GM19452 (cell line): ENCODE results near the gene STPG4.
"Not testable (repeated sequence)": the region's sequence is repeated elsewhere in the genome, so short reads cannot be mapped to it uniquely, and the experiment has no call there.

Experiments
- ATAC-seq: cut with Tn5 transposase; IDR thresholded peaks from one replicate; pipeline ENCODE4 v1.9.1; 2021; ENCODE audit not compliant: unreplicated experiment

The STPG4 gene

DNA sequence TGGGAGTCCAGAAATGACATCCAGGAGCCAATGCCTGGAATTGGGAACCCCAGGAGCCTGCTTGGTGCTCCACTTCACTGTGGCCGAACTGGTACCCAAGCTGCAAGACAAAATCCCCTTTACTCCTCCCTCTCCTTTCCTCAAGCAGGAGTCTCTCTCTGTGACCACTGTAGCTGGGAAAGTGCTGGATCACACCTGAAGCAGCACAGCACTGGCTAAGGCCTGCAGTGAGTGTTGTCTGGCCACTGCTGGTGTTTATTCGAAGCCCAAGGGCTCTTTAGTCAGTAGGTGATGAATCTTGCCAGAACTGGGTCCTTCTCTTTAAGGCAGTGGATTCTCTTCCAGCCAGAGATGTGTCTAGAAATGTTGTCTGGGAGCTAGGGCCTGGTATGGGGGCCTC lies 26.4 kb downstream of the STPG4 start:
- ATAC-seq = no peak

DNA sequence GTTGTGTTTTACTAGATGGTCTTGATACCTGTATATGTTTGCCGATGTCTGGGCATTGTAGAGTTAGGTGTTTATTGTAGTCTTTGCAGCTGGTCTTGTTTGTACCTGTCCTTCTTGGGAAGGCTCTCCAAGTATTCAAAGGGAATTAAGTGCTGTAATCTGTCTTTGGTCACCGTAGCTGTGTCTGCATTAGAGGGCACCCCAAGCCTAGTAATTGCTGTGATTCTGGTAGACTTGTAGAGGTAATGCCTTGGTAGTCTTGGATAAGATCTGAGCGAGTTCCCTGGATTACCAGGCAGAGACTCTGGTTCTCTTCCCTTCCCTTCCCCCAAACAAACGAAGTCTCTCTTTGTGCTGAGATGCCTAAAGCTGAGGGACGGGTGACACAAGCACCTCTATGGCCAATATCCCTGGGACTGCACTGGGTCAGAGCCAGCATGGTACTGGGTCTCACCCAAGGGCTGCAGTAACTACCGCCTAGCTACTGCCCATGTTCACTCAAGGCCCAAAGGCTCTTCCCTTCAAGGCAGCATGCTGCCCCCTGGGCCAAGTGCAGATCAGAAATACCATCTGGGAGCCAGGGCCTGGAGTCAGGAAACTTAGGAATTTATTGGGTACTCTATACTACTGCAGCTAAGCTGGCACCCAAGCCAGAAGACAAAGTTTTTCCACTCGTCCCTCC lies 27.1 kb downstream of the STPG4 start:
- ATAC-seq = no peak

DNA sequence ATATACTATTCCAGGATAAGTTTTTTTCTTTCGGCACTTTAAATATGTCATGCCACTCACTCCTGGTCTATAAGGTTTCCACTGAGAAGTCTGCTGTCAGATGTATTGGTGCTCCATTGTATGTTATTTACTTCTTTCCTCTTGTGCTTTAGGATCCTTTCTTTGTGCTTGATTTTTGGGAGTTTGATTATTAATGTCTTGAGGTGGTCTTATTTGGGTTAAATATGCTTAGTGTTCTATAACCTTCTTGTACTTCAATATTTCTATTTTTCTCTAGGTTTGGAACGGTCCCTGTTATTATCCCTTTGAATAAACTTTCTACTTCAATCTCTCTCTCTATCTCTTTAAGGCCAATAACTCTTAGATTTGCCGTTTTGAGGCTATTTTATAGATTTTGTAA lies 28.3 kb downstream of the STPG4 start:
- no peak for ATAC-seq

DNA sequence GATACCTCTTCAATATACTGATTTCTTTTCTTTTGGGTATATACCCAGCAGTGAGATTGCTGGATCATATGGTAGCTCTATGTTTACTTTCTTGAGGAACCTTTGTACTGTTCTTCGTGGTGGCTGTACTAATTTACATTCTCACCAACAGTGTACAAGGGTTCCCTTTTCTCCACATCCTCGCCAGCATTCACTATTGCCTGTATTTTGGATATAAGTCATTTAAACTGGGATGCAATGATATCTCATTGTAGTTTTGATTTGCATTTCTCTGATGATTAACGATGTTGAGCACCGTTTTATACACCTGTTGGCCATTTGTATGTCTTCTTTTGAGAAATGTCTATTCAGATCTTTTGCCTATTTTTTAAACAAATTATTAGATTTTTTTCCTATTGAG lies 30.4 kb downstream of the STPG4 start:
- not testable (repeated sequence) for ATAC-seq

DNA sequence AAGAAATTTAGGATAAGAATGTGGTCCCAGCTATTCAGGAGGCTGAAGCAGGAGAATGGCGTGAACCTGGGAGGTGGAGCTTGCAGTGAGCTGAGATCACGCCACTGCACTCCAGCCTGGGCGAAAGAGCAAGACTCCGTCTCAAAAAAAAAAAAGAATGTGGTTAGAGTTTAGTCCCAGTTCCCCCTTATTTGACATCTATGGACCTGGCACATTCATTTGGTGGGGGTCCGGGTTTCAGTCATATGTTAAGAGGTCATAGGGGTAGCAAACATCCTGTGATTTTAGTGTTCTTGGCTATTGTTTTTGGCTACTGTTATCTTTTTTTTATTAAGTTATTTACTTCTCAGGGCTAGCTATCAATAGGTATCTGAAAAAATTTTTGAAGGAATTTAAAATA lies 34.7 kb downstream of the STPG4 start:
- ATAC-seq = not testable (repeated sequence)

DNA sequence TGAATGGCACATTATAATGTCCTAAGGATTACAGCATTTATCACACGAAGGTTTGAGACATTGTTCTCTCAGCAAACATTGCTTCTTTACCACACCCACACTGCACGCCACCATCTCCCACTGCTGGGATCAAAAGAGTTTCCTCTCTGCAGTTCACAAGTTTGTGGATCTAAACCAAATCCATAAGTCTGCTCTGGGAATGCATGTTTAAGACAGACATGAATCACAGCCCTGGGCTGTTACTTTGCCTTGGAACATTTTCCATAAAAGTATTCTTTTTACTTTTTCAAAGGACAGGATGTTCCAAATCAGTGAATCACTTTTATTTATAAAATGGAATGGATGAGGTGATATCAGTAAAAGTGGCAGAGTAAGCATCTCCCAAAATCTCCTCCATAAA lies 36.1 kb downstream of the STPG4 start:
- ATAC-seq = no peak

DNA sequence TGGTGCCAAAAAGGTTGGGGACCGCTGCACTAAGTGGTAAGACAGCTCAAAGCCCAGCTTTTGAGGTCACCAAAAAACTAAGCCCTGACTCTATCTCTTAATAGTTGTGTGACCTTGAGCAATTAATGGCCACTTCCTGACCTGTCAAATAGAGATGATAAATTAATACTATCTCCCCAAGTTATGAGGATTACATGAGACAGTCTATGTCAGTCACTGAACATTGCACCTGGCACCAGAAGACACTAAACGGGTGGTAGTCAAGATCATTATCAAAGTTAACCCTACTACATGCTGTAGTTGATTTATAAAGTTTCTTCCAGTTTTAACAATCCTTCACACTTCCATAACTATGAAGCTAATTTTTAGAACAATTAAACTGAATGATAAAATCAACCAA lies 36.5 kb downstream of the STPG4 start:
- ATAC-seq = no peak

DNA sequence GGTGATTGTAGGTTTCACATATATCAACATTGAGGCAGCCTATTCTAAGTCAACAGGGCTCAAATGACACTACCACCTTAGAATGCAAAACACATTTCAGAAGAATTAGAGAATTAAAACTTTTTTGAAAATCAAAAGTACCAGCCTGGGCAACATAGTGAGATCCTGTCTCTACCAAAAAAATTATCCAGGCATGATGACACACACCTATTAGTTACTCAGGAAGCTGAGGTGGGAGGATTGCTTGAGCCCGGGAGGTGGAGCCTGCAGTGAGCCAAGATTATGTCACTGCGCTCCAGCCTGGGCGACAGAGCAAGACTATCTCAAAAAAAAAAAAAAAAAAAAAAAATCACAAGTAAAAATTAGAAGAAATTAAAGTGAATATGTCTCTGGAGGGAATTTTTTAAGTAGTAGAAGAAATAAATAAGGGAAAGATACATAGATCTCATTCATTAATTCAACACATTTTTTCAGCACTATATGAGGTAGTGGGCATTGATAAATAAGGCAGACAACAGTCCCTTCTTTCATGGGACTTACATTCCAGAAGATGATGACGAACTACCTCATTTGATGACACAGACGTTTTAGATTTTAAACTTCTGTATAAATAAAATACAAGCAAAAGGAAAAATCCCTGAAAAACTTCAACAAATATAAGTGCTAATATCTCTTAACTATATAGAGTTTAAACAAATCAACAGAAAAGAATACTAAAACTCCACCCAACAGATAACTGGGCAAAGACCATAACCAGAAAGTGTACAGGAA lies 42.3 kb downstream of the STPG4 start:
- no peak for ATAC-seq

DNA sequence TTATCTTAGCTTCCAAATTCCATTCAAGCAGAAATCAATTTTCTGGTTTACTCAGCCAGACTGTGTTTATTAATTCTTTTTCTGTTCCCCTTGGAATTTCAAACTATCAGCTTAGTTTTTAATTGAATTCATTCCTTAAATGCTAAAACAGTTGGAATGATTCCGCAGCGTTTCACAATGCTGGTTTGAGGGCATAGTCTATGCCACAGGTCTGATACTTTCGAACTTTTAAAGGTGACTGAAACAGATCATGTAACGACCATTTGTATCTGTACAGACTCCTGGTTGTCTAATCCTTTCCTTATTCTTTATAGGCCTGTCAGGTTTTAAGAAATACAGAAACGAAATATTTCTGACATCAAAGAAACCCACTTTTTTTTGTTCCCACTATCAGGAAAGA lies 45.4 kb downstream of the STPG4 start:
- ATAC-seq = no peak

DNA sequence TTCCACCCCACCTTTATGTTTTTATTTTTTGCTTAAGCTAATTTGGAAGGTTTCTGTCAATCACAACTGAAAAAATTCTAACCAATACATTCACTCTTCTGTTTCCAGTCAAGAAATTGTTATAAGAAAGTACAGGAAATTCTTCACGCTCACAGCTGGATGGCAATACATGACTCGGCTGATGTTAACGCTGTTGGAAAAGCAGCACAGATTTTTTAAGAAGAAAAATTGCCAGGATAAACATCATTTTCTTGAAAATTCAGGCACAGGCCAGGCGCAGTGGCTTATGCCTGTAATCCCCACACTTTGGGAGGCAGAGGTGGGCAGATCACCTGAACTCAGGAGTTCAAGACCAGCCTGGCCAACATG lies 46.1 kb downstream of the STPG4 start:
- ATAC-seq = no peak

DNA sequence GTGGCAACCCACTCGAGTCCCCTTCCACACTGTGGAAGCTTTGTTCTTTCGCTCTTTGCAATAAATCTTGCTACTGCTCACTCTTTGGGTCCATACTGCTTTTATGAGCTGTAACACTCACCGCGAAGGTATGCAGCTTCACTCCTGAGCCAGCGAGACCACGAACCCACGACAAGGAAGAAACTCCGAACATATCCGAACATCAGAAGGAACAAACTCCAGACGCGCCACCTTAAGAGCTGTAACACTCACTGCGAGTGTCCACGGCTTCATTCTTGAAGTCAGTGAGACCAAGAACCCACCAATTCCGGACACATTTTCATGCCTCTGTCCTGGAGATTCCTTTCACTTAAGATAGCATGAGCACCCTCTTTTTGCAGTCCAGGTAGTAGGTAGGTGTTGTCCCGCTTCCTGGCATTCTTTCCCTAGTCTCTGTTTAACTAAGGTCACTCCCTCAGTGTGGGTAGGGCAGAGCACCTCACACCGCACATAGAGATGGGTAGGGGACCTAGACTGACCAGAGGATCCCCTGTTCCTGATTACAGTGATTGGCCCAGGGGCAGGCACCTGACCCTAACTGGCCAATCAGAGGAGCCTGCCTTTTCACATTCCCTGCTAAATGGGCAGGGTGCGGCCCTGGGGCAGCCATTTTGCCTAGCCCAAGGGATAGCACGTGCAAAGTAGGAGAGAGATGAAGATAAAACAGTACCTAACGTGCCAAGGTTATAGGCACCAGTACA lies 46.7 kb downstream of the STPG4 start:
- ATAC-seq = not testable (repeated sequence)

DNA sequence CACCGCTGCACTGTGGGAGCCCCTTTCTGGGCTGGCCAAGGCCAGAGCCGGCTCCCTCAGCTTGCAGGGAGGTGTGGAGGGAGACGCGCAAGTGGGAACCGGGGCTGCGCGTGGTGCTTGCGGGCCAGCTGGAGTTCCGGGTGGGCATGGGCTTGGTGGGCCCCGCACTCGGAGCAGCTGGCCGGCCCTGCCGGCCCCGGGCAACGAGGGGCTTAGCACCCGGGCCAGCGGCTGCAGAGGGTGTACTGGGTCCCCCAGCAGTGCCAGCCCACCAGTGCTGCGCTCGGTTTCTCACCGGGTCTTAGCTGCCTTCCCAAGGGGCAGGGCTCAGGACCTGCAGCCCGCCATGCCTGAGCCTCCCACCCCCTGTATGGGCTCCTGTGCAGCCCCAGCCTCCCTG lies 47.9 kb downstream of the STPG4 start:
- not testable (repeated sequence) for ATAC-seq

DNA sequence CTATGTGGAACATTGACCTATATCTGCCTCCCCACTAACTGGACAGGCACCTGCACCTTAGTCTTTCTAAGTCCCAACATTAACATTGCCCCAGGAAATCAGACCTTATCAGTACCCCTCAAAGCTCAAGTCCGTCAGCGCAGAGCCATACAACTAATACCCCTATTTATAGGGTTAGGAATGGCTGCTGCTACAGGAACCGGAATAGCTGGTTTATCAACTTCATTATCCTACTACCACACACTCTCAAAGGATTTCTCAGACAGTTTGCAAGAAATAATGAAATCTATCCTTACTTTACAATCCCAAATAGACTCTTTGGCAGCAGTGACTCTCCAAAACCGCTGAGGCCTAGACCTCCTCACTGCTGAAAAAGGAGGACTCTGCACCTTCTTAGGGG lies 48.9 kb downstream of the STPG4 start:
- ATAC-seq = not testable (repeated sequence)

DNA sequence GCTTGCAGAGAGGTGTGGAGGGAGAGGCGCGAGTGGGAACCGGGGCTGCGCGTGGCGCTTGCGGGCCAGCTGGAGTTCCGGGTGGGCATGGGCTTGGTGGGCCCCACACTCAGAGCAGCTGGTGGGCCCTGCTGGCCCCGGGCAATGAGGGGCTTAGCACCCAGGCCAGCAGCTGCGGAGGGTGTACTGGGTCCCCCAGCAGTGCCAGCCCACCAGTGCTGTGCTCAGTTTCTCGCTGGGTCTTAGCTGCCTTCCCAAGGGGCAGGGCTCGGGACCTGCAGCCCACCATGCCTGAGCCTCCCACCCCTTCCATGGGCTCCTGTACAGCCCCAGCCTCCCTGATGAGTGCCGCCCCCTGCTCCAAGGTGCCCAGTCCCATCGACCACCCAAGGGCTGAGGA lies 55.4 kb downstream of the STPG4 start:
- ATAC-seq = not testable (repeated sequence)

DNA sequence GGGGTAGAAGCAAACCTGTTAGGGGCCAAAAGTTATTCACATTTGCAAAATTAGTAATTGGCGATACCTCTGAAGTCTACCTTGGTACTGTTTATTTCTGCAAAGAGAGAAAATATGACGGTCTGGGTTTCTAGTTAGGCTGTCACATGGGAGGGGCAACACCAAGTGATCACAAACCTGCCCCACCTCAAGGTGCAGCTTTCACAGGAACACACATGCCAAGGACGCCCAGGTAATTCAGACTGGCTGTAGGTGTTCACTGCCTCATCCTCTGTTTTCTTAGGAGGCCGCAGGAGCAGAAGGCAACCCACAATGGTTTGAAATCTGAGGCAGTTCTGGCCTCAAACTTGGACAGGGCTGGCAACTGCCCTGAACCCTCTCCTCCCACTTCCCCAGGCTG lies 56.2 kb downstream of the STPG4 start:
- ATAC-seq = no peak

DNA sequence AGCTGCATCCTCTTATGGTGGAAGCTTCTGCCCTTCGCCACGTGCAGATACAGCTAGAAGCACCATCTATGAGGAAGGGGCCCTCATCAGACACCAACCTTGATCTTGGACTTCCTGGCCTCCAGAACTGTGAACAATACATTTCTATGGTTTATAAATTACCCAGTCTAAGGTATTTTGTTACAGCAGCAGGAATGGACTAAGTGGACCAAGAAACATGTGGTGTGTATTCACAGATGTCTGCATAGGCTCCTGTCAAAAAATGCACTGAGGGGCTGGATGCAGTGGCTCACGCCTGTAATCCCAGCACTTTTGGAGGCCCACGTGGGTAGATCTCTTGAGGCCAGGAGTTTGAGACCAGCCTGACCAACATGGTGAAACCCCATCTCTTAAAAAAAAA lies 57.5 kb downstream of the STPG4 start:
- ATAC-seq = no peak

DNA sequence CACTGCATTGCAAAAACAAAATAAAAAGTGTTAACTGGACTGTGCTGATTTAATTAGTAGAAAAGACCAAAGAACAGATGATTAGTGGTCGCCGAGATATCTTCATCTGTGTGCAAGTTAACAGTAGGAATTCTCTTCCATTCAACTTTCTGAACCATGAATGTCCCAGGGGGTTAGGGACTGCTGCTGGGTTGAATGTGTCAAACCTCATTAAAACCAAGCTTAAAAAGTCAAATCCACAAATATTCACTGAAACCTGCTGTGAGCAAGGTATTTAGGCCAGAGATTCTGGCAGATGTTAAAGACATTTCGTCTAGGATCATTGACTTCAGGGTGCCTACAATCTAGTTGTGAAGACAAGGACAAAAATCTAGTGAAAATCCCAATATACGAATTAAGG lies 58.7 kb downstream of the STPG4 start:
- ATAC-seq = no peak

DNA sequence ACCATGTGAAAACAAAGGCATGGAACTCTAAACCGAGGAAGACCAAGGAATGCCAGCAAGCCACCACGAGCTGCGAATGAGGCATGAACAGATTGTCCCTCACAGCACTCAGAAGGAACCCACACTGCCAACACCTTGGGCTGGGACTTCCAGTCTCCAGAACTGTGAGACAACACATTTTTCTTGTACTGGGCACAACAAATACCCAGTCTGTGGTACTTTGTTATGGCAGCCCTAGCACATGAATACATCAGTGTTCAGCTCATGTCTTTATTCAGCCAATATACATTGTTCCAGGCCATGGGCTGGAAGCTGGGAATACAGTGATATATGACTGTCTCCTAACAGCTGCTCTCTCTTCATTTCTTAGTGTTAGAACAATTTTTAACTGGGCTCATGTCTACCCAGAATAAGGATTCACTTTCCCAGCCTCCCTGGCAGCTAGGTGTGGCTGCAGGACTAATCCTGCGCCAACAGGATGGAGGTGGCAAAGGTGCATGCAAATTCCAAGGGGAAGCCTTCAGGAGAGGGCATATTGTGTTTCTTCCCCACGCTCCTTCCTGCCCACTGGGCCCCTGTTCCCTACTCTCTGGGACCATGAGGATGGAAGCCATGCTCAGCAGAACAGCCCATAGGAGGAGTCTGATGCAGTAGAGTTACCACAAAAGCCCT lies 59.6 kb downstream of the STPG4 start:
- no peak for ATAC-seq

DNA sequence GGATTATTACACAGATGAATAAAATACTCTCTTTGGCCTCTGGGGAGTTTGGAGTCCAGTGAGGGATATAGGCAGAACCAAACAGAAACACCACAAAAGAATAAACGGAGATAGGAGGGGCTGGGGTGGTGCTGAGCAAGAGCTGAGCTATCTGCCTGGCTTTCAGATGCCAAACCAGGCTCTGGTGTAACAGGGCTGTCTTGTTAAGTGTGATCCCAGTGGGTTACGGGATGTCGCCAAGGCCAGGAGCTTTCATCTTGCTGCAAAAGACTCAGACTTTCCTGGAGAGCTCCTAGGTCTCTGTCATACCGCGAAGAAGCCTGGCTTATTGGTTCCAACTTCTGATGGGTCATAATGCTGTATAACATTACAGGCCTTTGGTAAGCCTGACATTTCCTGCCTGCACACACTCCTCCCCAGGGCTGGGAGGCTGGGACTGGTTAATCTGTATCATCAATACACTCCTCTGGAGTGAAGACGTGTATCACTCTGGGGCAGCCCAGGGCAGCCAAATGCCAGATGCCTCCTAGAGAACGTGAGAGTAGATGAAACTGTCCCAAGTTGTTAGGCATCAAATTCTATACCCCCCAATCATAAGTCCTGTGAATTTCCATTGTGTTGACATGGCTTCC lies 60.5 kb downstream of the STPG4 start:
- no peak for ATAC-seq

DNA sequence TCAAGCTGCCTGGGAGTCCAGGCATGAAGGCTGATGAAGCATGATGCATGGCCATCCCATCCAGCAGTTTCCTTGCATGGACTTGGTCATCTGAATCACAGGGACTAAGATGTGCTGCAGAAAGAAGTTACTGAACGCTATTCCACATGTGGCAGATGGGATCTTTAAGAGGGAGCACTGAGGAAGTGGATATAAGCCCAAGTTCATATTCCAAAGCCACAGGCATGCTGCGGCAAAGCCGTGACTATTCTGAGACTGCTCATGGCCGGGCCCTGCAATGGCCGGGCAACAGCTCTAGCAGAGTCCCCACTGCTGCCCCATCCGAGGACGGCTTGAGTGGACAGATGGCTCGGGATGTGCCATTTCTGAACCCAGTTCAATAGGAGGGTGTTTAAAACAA lies 61.5 kb downstream of the STPG4 start:
- no peak for ATAC-seq

DNA sequence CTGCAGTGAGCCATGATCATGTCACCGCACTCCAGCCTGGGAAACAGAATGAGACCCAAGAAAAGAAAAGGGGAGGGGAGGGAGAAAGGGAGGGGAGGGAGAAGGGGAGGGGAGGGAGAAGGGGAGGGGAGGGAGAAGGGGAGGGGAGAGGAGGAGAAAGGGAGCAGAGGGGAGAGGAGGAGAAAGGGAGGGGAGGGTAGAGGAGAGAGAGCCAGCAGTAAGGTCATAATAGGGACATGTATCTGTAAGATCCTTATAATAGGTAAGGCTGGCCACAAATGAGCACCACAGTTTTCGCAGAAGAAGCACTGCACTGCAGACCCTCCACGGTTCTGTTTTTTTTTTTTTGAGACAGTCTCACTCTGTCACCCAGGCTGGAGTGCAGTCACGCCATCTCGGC lies 62.6 kb downstream of the STPG4 start:
- no peak for ATAC-seq
